Endothelial cell (in vitro differentiated cells): ENCODE data around the gene ARIH2. TPM values are rescaled to one million over a fixed set of nuclear protein-coding genes. Genes with fewer than 3 reads are reported as not detected.
"Not testable (repeated sequence)": the region's sequence is repeated elsewhere in the genome, so short reads cannot be mapped to it uniquely, and the experiment has no call there.

Experiments
- DNase-seq: peaks from one replicate; pipeline ENCODE4 v3.0.0; 2021; ENCODE audit warnings: low spot score
- H3K27ac Mint-ChIP-seq: one replicate; pipeline ENCODE4 v1.8.0; 2021; ENCODE audit warnings: mixed read lengths, inconsistent platforms; ENCODE audit not compliant: unreplicated experiment
- H3K27me3 Mint-ChIP-seq: one replicate; pipeline ENCODE4 v1.8.0; 2021; ENCODE audit warnings: mild to moderate bottlenecking, moderate library complexity, mixed read lengths, inconsistent platforms; ENCODE audit not compliant: unreplicated experiment
- H3K36me3 Mint-ChIP-seq: one replicate; pipeline ENCODE4 v1.8.0; 2021; ENCODE audit warnings: mild to moderate bottlenecking, low read depth, mixed read lengths, inconsistent platforms; ENCODE audit not compliant: unreplicated experiment
- H3K4me1 Mint-ChIP-seq: one replicate; pipeline ENCODE4 v1.8.0; 2021; ENCODE audit warnings: mild to moderate bottlenecking, mixed read lengths, inconsistent platforms; ENCODE audit not compliant: unreplicated experiment
- H3K4me3 Mint-ChIP-seq: one replicate; pipeline ENCODE4 v1.8.0; 2021; ENCODE audit warnings: mild to moderate bottlenecking, mixed read lengths, inconsistent platforms; ENCODE audit not compliant: unreplicated experiment
- H3K9me3 Mint-ChIP-seq: one replicate; pipeline ENCODE4 v1.8.0; 2021; ENCODE audit warnings: mixed read lengths, inconsistent platforms; ENCODE audit not compliant: unreplicated experiment
- total RNA-seq: library from RNA; stranded (reverse); fragmentation: NEBNext Ultra II Directional; extraction: Animal tissue kit (Norgen Biotek cat#: 25700); gene quantifications from one replicate; pipeline ENCODE4 v1.2.1, GENCODE V29; 2021; ENCODE audit not compliant: unreplicated experiment
- TF ChIP-seq, protein P1 (sequence below): fragments of 200-600 bp; sonication (generic); IDR thresholded peaks from one replicate; pipeline ENCODE4 v1.5.0; 2021; ENCODE audit warnings: antibody characterized with exemption; ENCODE audit not compliant: unreplicated experiment

The ARIH2 gene
- total RNA-seq, 1 donor from 2014 or later: 57.0 TPM

DNA sequence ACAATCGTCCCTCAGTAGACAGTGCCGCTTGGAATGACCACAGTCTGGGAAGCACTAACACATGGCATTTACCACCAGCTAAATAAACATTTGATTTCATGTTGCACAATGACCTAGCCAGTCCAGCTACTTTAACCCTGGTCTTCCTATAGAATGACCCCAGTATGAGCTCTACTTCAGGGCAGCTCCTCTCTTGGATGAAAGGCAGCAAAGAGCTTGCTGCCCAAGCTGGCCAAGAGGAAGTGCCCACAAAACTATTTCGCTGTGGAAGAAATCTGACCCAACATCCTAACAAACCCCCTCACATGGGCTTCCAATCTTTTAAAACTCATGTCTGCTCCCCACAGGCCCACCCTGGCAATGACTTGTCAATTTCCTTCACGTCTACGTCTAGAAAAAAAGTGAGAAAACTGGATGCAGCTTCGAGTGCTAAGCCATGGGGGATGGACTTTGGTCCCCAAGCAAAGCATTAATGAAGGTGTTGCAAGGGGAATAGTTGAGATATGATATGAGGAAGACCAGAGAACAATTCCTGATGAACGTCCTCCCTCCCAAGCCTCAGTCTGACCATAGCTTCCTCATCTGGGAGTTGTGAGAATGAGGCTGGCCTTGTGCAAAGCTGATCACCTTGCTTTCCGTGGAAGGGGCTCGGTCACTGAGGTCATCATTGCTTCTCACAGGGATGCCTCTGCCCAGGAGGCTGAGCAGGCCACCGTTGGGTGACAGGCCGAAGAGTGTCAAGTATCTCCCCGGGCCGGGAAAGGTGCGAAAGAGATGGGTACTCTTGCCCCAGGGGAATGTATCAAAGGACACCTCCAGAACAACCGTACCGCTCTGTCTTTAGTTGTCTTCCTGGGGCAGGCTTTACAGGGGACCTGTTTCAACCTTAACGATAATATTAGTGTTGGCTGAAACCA lies 20.9 kb upstream of the ARIH2 start:
- H3K27ac Mint-ChIP-seq: no peak overlapping the region
- H3K27me3 Mint-ChIP-seq: peaks cover 4% of the 10 kb centered on the region
- no peak for DNase-seq
- no peaks in the 10 kb centered on the region for H3K36me3 Mint-ChIP-seq
- peak overlapping the region; percentile 89 for H3K4me3 Mint-ChIP-seq
- peaks cover 12% of the 10 kb centered on the region for H3K4me1 Mint-ChIP-seq
- TF ChIP-seq, protein P1, sequence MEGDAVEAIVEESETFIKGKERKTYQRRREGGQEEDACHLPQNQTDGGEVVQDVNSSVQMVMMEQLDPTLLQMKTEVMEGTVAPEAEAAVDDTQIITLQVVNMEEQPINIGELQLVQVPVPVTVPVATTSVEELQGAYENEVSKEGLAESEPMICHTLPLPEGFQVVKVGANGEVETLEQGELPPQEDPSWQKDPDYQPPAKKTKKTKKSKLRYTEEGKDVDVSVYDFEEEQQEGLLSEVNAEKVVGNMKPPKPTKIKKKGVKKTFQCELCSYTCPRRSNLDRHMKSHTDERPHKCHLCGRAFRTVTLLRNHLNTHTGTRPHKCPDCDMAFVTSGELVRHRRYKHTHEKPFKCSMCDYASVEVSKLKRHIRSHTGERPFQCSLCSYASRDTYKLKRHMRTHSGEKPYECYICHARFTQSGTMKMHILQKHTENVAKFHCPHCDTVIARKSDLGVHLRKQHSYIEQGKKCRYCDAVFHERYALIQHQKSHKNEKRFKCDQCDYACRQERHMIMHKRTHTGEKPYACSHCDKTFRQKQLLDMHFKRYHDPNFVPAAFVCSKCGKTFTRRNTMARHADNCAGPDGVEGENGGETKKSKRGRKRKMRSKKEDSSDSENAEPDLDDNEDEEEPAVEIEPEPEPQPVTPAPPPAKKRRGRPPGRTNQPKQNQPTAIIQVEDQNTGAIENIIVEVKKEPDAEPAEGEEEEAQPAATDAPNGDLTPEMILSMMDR: no peak
- H3K9me3 Mint-ChIP-seq: no peaks in the 10 kb centered on the region

DNA sequence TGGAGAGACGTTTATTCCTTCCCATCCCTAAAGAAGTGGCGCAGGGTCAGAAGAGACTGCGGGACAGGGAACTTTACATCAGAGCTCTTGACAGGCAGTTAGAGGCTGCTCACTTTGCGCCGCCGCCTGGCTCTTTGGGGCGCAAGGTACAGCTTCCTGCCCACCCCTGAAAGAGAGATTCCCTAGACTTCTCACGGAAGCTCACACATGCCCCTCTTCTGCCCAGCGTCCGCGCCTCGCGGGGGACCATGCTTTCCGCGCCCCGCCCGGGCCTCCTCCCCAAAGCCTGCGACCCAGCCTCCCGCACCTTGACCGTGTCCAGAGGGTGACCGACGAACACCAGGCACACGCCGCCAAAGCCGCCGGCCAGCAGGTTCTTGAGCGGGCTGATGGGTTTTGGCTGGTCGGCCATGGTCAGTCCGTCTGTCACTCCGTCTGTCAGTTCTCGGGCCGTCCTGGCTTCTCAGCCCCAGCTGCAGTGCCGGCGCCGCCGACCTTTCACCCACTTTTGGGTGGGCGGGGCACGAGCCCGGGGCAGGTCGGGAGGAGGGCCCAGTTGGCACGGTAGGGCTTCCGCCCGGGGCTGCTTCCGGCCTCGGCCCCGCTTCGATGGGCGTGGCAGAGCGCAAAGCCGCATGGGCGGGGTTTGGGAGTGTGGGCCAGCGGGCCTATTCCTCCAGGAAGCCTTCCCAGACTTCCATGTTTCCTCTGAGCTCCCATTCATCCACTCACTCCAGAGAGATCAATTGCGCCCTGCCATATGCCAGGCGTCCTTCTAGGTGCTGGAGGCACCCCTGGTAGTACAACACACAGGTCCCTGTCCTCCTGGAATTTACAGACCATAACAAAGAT lies 20.0 kb upstream of the ARIH2 start, which contains the start of gene SLC25A20:
Gene SLC25A20 (minus strand): TSS at position 500 of the 852 bp plus-strand sequence. CDS start 88 bp downstream, at position 412.
- peak; percentile 78 for DNase-seq
- Mint-ChIP-seq H3K27me3 (peaks cover 4% of the 10 kb centered on the region), H3K27ac (peak within 1 kb of the TSS; percentile 53), H3K4me3 (peak within 1 kb of the TSS; percentile 89), H3K36me3 (no peaks in the 10 kb centered on the region), H3K4me1 (peaks cover 12% of the 10 kb centered on the region), H3K9me3 (no peaks in the 10 kb centered on the region)
- TF ChIP-seq, protein P1: no peak

DNA sequence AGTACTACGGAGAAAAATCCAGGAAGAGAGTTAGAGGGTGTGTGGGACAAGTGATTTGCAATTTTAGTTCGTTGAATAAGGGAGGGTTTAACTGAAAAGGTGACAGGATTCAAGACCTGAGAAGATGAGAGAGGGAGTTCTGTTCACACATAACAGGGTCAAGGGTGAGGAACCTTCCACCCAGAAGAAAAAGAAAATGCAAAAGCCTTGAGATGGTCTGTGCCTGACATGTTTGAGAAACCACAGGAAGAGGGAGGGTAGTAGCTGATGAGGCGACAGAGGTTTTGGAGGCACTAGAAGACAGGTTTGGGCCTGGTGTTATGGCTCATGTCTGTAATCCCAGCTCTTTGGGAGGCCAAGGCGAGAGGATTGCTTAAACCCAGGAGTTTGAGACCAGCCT lies 19.4 kb upstream of the ARIH2 start:
- Mint-ChIP-seq H3K27me3 (peaks cover 4% of the 10 kb centered on the region), H3K4me1 (peaks cover 12% of the 10 kb centered on the region), H3K9me3 (no peaks in the 10 kb centered on the region), H3K27ac (peak overlapping the region; percentile 53), H3K36me3 (no peaks in the 10 kb centered on the region), H3K4me3 (peak overlapping the region; percentile 79)
- DNase-seq: no peak
- TF ChIP-seq, protein P1: no peak

DNA sequence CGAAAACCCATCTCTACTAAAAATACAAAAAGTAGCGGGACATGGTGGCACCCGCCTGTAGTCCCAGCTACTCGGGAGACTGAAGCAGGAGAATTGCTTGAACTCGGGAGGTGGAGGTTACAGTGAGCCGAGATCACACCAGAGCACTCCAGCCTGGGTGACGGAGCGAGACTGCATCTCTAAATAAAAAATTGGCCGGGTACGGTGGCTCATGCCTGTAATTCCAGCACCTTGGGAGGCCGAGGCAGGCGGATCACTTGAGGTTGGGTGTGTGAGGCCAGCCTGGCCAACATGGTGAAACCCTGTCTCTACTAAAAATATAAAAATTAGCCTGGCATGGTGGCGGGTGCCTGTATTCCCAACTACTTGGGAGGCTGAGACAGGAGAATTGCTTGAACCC lies 11.6 kb upstream of the ARIH2 start:
- not testable (repeated sequence) for H3K27me3 Mint-ChIP-seq, H3K27ac Mint-ChIP-seq, H3K4me3 Mint-ChIP-seq, H3K36me3 Mint-ChIP-seq, DNase-seq, H3K9me3 Mint-ChIP-seq, H3K4me1 Mint-ChIP-seq

DNA sequence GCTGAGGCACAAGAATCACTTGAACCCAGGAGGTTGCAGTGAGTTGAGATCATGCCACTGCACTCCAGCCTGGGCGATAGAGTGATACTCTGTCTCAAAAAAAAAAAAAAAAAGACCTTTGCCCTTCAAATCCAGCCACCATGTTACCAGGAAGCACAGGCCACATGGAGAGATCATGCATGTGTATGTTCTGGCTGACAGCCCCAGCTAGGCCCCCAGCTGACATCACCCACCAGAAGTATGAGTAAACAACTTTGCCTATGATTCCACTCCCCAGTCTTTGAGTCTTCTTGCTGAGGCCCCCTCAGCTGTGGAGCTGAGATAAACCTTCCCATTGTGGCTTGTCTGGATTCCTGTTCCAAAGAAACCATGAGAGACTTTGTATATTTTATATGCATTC lies 3.3 kb upstream of the ARIH2 start:
- Mint-ChIP-seq H3K27ac (no peak overlapping the region), H3K4me1 (peaks cover 5% of the 10 kb centered on the region), H3K4me3 (no peak overlapping the region), H3K36me3 (no peaks in the 10 kb centered on the region), H3K9me3 (no peaks in the 10 kb centered on the region), H3K27me3 (no peaks in the 10 kb centered on the region)
- TF ChIP-seq, protein P1: no peak
- no peak for DNase-seq
